Sigmoid colon (tissue), 4 donors: ENCODE data around the gene PWP1.

Source experiments
- EP300 ChIP-seq, 4 donors: sonication (generic); formaldehyde crosslinking; IDR thresholded peaks; one replicate each; pipeline ENCODE4 v1.6.1; 2017; ENCODE audit warnings: antibody characterized with exemption in 4 of 4
- POLR2A ChIP-seq, 2 donors: fragments of 450-650 bp; IDR thresholded peaks; one replicate each; pipeline ENCODE4 v1.6.1; 2016; ENCODE audit warnings: antibody characterized with exemption in 2 of 2, mild to moderate bottlenecking in 2 of 2, moderate library complexity in 2 of 2
- POLR2AphosphoS5 ChIP-seq, 4 donors: sonication (generic); formaldehyde crosslinking; IDR thresholded peaks; one replicate each; pipeline ENCODE4 v1.6.1; 2017; ENCODE audit warnings: antibody characterized with exemption in 4 of 4
- TF ChIP-seq, protein P1 (sequence below), 4 experiments: fragments of 450-650 bp in 3 of 4; fragments of 200-600 bp in 1 of 4; IDR thresholded peaks; one replicate each; pipeline ENCODE4 v1.5.1; 2016 to 2019; ENCODE audit warnings: antibody characterized with exemption in 4 of 4, mild to moderate bottlenecking in 3 of 4, moderate library complexity in 2 of 4

DNA sequence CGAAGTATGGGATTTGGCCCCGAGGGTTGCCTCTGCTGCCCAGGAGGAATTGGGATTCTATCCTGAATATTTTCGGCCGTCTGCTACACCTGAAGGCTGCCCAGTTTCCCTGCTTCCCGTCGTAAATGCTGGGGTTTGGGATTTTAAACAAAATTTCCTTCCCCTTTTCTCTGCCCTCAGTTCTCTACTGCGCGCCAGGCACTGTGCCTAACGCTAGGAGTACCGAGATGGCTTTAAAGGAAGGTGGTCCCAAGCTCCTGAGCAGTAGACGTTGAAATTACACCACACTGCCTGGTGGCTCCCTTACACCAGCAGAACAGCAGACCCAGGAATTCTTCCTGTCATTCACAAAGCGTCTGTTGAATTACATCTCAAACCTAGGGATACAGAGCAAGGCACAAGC lies 75.9 kb downstream of the PWP1 start:
- TF ChIP-seq, protein P1, sequence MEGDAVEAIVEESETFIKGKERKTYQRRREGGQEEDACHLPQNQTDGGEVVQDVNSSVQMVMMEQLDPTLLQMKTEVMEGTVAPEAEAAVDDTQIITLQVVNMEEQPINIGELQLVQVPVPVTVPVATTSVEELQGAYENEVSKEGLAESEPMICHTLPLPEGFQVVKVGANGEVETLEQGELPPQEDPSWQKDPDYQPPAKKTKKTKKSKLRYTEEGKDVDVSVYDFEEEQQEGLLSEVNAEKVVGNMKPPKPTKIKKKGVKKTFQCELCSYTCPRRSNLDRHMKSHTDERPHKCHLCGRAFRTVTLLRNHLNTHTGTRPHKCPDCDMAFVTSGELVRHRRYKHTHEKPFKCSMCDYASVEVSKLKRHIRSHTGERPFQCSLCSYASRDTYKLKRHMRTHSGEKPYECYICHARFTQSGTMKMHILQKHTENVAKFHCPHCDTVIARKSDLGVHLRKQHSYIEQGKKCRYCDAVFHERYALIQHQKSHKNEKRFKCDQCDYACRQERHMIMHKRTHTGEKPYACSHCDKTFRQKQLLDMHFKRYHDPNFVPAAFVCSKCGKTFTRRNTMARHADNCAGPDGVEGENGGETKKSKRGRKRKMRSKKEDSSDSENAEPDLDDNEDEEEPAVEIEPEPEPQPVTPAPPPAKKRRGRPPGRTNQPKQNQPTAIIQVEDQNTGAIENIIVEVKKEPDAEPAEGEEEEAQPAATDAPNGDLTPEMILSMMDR (IDR thresholded peaks at IDR 0.05) = no peak
- no peak for TF ChIP-seq EP300 (IDR thresholded peaks at IDR 0.05)
- TF ChIP-seq POLR2A (IDR thresholded peaks at IDR 0.05) = no peak
- no peak for TF ChIP-seq POLR2AphosphoS5 (IDR thresholded peaks at IDR 0.05)
